Thoracic aorta (tissue), 2 donors: ENCODE results near the gene NOS1. TPM values are rescaled to one million over a fixed set of nuclear protein-coding genes. Genes with fewer than 3 reads are reported as not detected.
"Not testable (repeated sequence)": the region's sequence is repeated elsewhere in the genome, so short reads cannot be mapped to it uniquely, and the experiment has no call there.

Experiments
- ATAC-seq: fragments of 150-250 bp; one replicate; pipeline ENCODE4 v1.8.0; 2017; ENCODE audit warnings: low read depth; ENCODE audit not compliant: insufficient number of reproducible peaks, low FRiP score
- DNase-seq: peaks from one replicate; pipeline ENCODE4 v3.0.0-alpha.2; 2020; ENCODE audit warnings: low spot score
- H3K27ac ChIP-seq, 2 donors: fragments of 200-600 bp; sonication (generic); 1 replicate in 1 of 2; 2 replicates in 1 of 2; pipeline ENCODE4 v1.5.1; 2016; ENCODE audit warnings: mild to moderate bottlenecking in 2 of 2, moderate library complexity in 2 of 2
- H3K27me3 ChIP-seq: fragments of 200-600 bp; sonication (generic); replicated peaks from 2 replicates; pipeline ENCODE4 v1.6.0; 2016; ENCODE audit warnings: mild to moderate bottlenecking; ENCODE audit not compliant: insufficient read depth
- H3K36me3 ChIP-seq: fragments of 200-600 bp; sonication (generic); one replicate; pipeline ENCODE4 v1.5.1; 2016
- H3K4me1 ChIP-seq, 2 donors: fragments of 200-600 bp; sonication (generic); 1 replicate in 1 of 2; 2 replicates in 1 of 2; pipeline versions ENCODE4 v1.5.1 to v1.6.0; 2016; ENCODE audit warnings: low read depth in 2 of 2, mild to moderate bottlenecking in 1 of 2; ENCODE audit not compliant: control insufficient read depth in 1 of 2
- H3K4me3 ChIP-seq: fragments of 200-600 bp; sonication (generic); 2 replicates; pipeline ENCODE4 v1.5.1; 2016; ENCODE audit warnings: mild to moderate bottlenecking
- H3K9me3 ChIP-seq: fragments of 200-600 bp; sonication (generic); 2 replicates; pipeline ENCODE4 v1.5.1; 2016
- CTCF ChIP-seq: fragments of 200-600 bp; sonication (generic); IDR thresholded peaks from one replicate; pipeline ENCODE4 v1.5.1; 2019; ENCODE audit warnings: antibody characterized with exemption
- total RNA-seq, 2 donors: library from RNA; depleted of rRNA; stranded (reverse); fragments of >200 nt; gene quantifications; one replicate each; pipeline versions ENCODE4 v1.1.0 to v1.2.3, GENCODE V29; 2016

Gene NOS1
- total RNA-seq, 2 donors from 2014 or later = 0.07 to 0.14 TPM

- DNase-seq (no peak), ATAC-seq (no peak)
- Histone ChIP-seq H3K4me3 (no peak overlapping the region), H3K4me1 (peaks cover 9 to 14% of the 10 kb centered on the region in 2 donors), H3K27me3 (no peaks in the 10 kb centered on the region), H3K9me3 (no peaks in the 10 kb centered on the region), H3K36me3 (peaks cover 20% of the 10 kb centered on the region), H3K27ac (no peak overlapping the region)
- TF ChIP-seq CTCF = no peak
Observed at GRCh38 chr12:117187421-117187820, 174.0 kb downstream of the NOS1 start.

GRCh38 chr12:117182866-117183265, 178.6 kb downstream of the NOS1 start:
- no peaks in the 10 kb centered on the region for H3K9me3 ChIP-seq
- DNase-seq = no peak
- peaks cover 25% of the 10 kb centered on the region for H3K36me3 ChIP-seq
- H3K27me3 ChIP-seq = no peaks in the 10 kb centered on the region
- TF ChIP-seq CTCF = no peak
- H3K27ac ChIP-seq = no peak overlapping the region
- no peak overlapping the region for H3K4me3 ChIP-seq
- ATAC-seq = no peak
- H3K4me1 ChIP-seq = no peaks in the 10 kb centered on the region

- H3K36me3 ChIP-seq = peaks cover 23% of the 10 kb centered on the region
- DNase-seq, ATAC-seq: not testable (repeated sequence)
Observed at GRCh38 chr12:117181468-117181843, 180.0 kb downstream of the NOS1 start.

DNA sequence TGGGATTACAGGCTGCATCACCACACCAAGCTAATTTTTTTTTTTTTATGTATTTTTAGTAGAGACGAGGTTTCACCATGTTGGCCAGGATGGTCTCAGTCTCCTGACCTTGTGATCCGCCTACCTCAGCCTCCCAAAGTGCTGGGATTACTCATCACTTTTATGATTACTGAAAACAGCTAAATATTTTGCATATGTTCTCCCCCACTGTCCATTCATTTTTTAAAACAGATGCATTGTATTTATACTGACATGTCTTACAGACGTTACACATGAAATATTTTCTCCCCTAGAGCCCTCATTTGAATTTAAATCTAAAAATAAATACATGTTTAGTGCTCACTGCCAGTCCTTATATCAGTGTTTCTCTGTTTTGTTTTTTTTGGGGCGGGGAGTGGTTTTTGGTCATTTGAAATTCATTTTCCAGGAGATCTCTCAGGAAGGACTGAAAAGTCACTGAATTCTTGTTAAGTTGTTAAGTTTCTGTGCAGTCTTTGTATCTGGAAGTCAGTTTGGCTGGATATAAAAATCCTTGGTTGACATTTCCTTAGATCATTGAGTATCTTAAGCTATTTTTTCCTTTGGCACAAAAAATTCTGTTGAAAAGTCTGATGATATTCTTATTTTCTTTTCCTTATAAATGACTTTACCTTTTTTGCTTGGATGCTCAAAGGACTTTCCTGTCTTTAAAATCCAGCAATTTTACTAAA, 180.5 kb downstream of the NOS1 start:
- TF ChIP-seq CTCF = no peak
- Histone ChIP-seq H3K27me3 (no peaks in the 10 kb centered on the region), H3K27ac (no peak overlapping the region), H3K4me3 (no peak overlapping the region), H3K4me1 (no peaks in the 10 kb centered on the region), H3K9me3 (no peaks in the 10 kb centered on the region), H3K36me3 (peaks cover 21% of the 10 kb centered on the region)
- ATAC-seq = no peak
- no peak for DNase-seq

More at GRCh38 chr12:117181468-117181843, 180.0 kb downstream of the NOS1 start:
- H3K4me1 ChIP-seq, H3K27me3 ChIP-seq, H3K27ac ChIP-seq, H3K4me3 ChIP-seq, H3K9me3 ChIP-seq: not testable (repeated sequence)

DNA sequence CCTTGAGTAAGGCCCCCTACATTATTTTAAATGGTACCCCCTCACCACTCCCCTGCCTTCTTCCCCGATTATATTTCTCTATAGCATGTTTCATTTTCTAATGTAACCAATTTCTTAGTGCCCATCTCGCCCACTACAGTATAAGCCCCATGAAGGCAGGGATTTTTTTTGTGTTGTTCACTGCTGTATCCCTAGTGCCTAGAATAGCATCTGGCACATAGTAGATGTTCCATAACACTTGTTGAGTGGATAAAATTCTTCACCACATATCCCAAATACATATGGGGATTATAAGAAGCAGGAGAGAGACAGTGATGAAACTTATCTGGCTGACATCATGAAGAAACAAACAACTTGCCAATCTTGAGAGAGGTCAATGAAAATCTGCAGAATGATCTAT, 182.7 kb downstream of the NOS1 start:
- Histone ChIP-seq H3K4me3 (no peak overlapping the region), H3K9me3 (no peaks in the 10 kb centered on the region), H3K27ac (no peak overlapping the region), H3K4me1 (no peaks in the 10 kb centered on the region), H3K36me3 (peaks cover 30% of the 10 kb centered on the region), H3K27me3 (no peaks in the 10 kb centered on the region)
- TF ChIP-seq CTCF = no peak
- ATAC-seq (no peak), DNase-seq (no peak)

GRCh38 chr12:117178301-117178700, 183.1 kb downstream of the NOS1 start:
- TF ChIP-seq CTCF = no peak
- peaks cover 34% of the 10 kb centered on the region for H3K36me3 ChIP-seq
- H3K4me1 ChIP-seq = no peaks in the 10 kb centered on the region
- no peaks in the 10 kb centered on the region for H3K27me3 ChIP-seq
- H3K4me3 ChIP-seq = no peak overlapping the region
- H3K27ac ChIP-seq = no peak overlapping the region
- ATAC-seq (no peak), DNase-seq (no peak)
- no peaks in the 10 kb centered on the region for H3K9me3 ChIP-seq
